K562 (cell line): ENCODE measurements around the gene PRKG2. TPM values are rescaled to one million over a fixed set of nuclear protein-coding genes. Genes with fewer than 3 reads are reported as not detected.

Source experiments
- ATAC-seq: fragments of 200-7000 bp; cut with Tn5 transposase; 3 replicates; pipeline ENCODE4 v1.9.1; 2020; ENCODE audit warnings: moderate library complexity
- BruUV-seq: library from RNA; stranded (reverse); fragments of 400-500 nt; replicated peaks from 2 replicates; lab custom pipeline; 2021; lab: Mats Ljungman, UMichigan
- CTCF ChIA-PET: fragments of 300-600 bp; formaldehyde crosslinking; extraction: SDS; loops from one replicate; lab custom pipeline; 2021; ENCODE audit warnings: low intra/inter-chr PET ratio; lab: Yijun Ruan, JAX
- POLR2A ChIA-PET: fragments of 300-600, 350-650 bp; sonication (Branson Sonifier 250); formaldehyde crosslinking; extraction: SDS; loops from one replicate; lab custom pipeline; 2021; ENCODE audit warnings: antibody characterized with exemption, inconsistent platforms; lab: Yijun Ruan, JAX
- DNase-seq, 4 experiments: peaks; one replicate each; pipeline versions ENCODE4 v3.0.0 to v3.0.0-alpha.2; 2011 to 2018; ENCODE audit warnings: low spot score in 3 of 4, mixed read lengths in 3 of 4; ENCODE audit errors: extremely low read depth in 1 of 4
- FAIRE-seq: peaks from 2 replicates; lab custom pipeline; 2011; peaks lifted over from hg19 to GRCh38; lab: Jason Lieb, UNC
- H2AFZ ChIP-seq: 2 replicates; pipeline ENCODE4 v1.6.0; 2011; ENCODE audit warnings: low read depth, low read length, control low read depth, inconsistent platforms
- H3K27ac ChIP-seq: fragments of 200-600 bp; 3 replicates; pipeline ENCODE4 v1.8.0; 2011; ENCODE audit warnings: low read depth, mild to moderate bottlenecking, control low read depth, inconsistent platforms, low read length, moderate library complexity, mixed read lengths; ENCODE audit errors: extremely low read depth
- H3K27me3 ChIP-seq, 2 experiments: fragments of 300-600 bp in 1 of 2; 2 replicates in 1 of 2; 3 replicates in 1 of 2; pipeline versions ENCODE4 v1.6.0 to v1.8.0; 2011; ENCODE audit warnings: inconsistent platforms in 2 of 2, low read length in 2 of 2, mild to moderate bottlenecking in 1 of 2, mixed read lengths in 1 of 2, moderate library complexity in 1 of 2; ENCODE audit not compliant: control insufficient read depth in 2 of 2, insufficient read depth in 2 of 2
- H3K36me3 ChIP-seq: fragments of 300-600 bp; 3 replicates; pipeline ENCODE4 v1.8.0; 2011; ENCODE audit warnings: mild to moderate bottlenecking, low read length, inconsistent platforms; ENCODE audit not compliant: control insufficient read depth, insufficient read depth
- H3K4me1 ChIP-seq, 2 experiments: fragments of 200-600 bp in 1 of 2; replicated peaks in 1 of 2; 2 replicates in 1 of 2; 3 replicates in 1 of 2; pipeline versions ENCODE4 v1.5.1 to v1.8.0; 2011; ENCODE audit warnings: inconsistent platforms in 2 of 2, low read length in 2 of 2, mild to moderate bottlenecking in 1 of 2, mixed read lengths in 1 of 2, moderate library complexity in 1 of 2; ENCODE audit not compliant: control insufficient read depth in 2 of 2, insufficient read depth in 2 of 2
- H3K4me2 ChIP-seq: 2 replicates; pipeline ENCODE4 v1.6.1; 2011; ENCODE audit warnings: low read length, control low read depth, inconsistent platforms, mixed read lengths; ENCODE audit not compliant: insufficient read depth
- H3K4me3 ChIP-seq: fragments of 200-600 bp; sonication (generic), shearing (Covaris generic); 2 replicates; pipeline ENCODE4 v1.5.1; 2016; ENCODE audit warnings: control low read depth, inconsistent platforms
- H3K79me2 ChIP-seq: fragments of 200-600 bp; 3 replicates; pipeline ENCODE4 v1.8.0; 2011; ENCODE audit warnings: low read length, inconsistent platforms; ENCODE audit not compliant: control insufficient read depth, insufficient read depth
- H3K9ac ChIP-seq, 2 experiments: 2 replicates each; pipeline versions ENCODE4 v1.6.0 to v1.6.1; 2011; ENCODE audit warnings: low read depth in 2 of 2, low read length in 2 of 2, control low read depth in 1 of 2, inconsistent platforms in 1 of 2, mild to moderate bottlenecking in 1 of 2, mixed read lengths in 1 of 2; ENCODE audit not compliant: insufficient read depth in 1 of 2
- H3K9me1 ChIP-seq: one replicate; pipeline ENCODE4 v1.6.0; 2011; ENCODE audit warnings: inconsistent platforms, mild to moderate bottlenecking, low read length, moderate library complexity; ENCODE audit not compliant: control insufficient read depth, insufficient read depth
- H3K9me3 ChIP-seq: replicated peaks from 2 replicates; pipeline ENCODE4 v1.5.1; 2011; ENCODE audit warnings: low read depth, low read length, inconsistent platforms; ENCODE audit not compliant: control insufficient read depth, insufficient read depth
- H4K20me1 ChIP-seq: replicated peaks from 2 replicates; pipeline ENCODE4 v1.6.1; 2011; ENCODE audit warnings: low read length, inconsistent platforms, mixed read lengths; ENCODE audit not compliant: control insufficient read depth, insufficient read depth
- CBFA2T2 ChIP-seq: fragments of 450-650 bp; conservative IDR thresholded peaks from 2 replicates; pipeline ENCODE4 v1.6.1; 2017; ENCODE audit warnings: mild to moderate bottlenecking
- CCAR2 ChIP-seq: fragments of 200-400 bp; formaldehyde crosslinking; IDR thresholded peaks from 2 replicates; pipeline ENCODE4 v1.6.1; 2017; ENCODE audit warnings: mild to moderate bottlenecking, low read depth, low read length
- CREBBP ChIP-seq: IDR thresholded peaks from one replicate; pipeline ENCODE4 v1.6.1; 2012; ENCODE audit warnings: low read depth, mild to moderate bottlenecking, control low read depth, inconsistent platforms, low read length
- DIDO1 ChIP-seq: fragments of 450-650 bp; IDR thresholded peaks from 2 replicates; pipeline ENCODE4 v1.6.1; 2016; ENCODE audit warnings: low read depth, missing biosample characterization, missing genetic modification characterization
- E4F1 ChIP-seq: fragments of 250-450 bp; sonication (Bioruptor Pico); IDR thresholded peaks from 2 replicates; pipeline ENCODE4 v1.5.0; 2021; ENCODE audit warnings: mild to moderate bottlenecking, borderline replicate concordance
- FOXA1 ChIP-seq: fragments of 450-650 bp; IDR thresholded peaks from 2 replicates; pipeline ENCODE4 v1.6.1; 2016; ENCODE audit warnings: mild to moderate bottlenecking, borderline replicate concordance
- HLTF ChIP-seq: fragments of 450-650 bp; IDR thresholded peaks from 2 replicates; pipeline ENCODE4 v1.6.1; 2016
- HNRNPK ChIP-seq: fragments of 200-400 bp; formaldehyde crosslinking; IDR thresholded peaks from one replicate; pipeline ENCODE4 v1.6.1; 2018; ENCODE audit warnings: mild to moderate bottlenecking, low read depth, low read length; ENCODE audit not compliant: poor library complexity, severe bottlenecking
- MCM7 ChIP-seq, 2 experiments: fragments of 450-650 bp; IDR thresholded peaks; 2 replicates each; pipeline ENCODE4 v1.6.1; 2016 to 2018
- RBM25 ChIP-seq: fragments of 200-400 bp; formaldehyde crosslinking; IDR thresholded peaks from 2 replicates; pipeline ENCODE4 v1.6.1; 2018; ENCODE audit warnings: low read length, low read depth, moderate library complexity; ENCODE audit not compliant: severe bottlenecking
- SMAD2 ChIP-seq: fragments of 150-350 bp; IDR thresholded peaks from 2 replicates; pipeline ENCODE4 v1.6.1; 2014; ENCODE audit warnings: low read depth, mild to moderate bottlenecking, low read length
- TCF7L2 ChIP-seq: fragments of 150-350 bp; IDR thresholded peaks from 2 replicates; pipeline ENCODE4 v1.6.1; 2016; ENCODE audit warnings: low read depth, mild to moderate bottlenecking, low read length, moderate library complexity
- ZNF217 ChIP-seq: sonication (generic); formaldehyde crosslinking; IDR thresholded peaks from 2 replicates; pipeline ENCODE4 v1.8.0; 2022; ENCODE audit warnings: mild to moderate bottlenecking, missing genetic modification reagents
- ZNF316 ChIP-seq: fragments of 450-650 bp; IDR thresholded peaks from 2 replicates; pipeline ENCODE4 v1.6.1; 2016
- WGBS: fragments of 100-300 bp; shearing (Covaris generic); methylation state at CpG from one replicate; pipeline ENCODE4 v1.1.6; 2016; ENCODE audit warnings: low coverage, mixed read lengths; ENCODE audit not compliant: insufficient coverage; ENCODE audit errors: missing lambda C conversion rate; 5-methylcytosine and 5-hydroxymethylcytosine counted together
- in situ Hi-C: fragments of 300-500 bp; cut with MboI; formaldehyde crosslinking; loops from 4 replicates; pipeline ENCODE4 v1.15.0; 2018; ENCODE audit warnings: inconsistent platforms, mixed read lengths
- intact Hi-C: fragments of 100-400 bp; cut with micrococcal nuclease; formaldehyde crosslinking; loops from 2 replicates; pipeline ENCODE4 v1.14.2; 2022
- polyA plus RNA-seq, 8 experiments: library from polyadenylated mRNA; depleted of rRNA in 4 of 8; stranded (reverse) in 5 of 8; unstranded in 3 of 8; fragments of >200 nt; fragmentation: Nextera tagmentation in 2 of 8; fragmentation: Illumina TruSeq in 1 of 8; extraction: Ambion mirVana in 2 of 8; extraction: Trizol in 1 of 8; gene quantifications; 2 replicates each; pipeline versions ENCODE4 v1.2.1 to v1.2.3, GENCODE V29; 2011 to 2014; ENCODE audit warnings: inconsistent platforms in 1 of 8, missing spikeins in 1 of 8
- total RNA-seq, 7 experiments: library from RNA; depleted of rRNA in 6 of 7; stranded (reverse); fragments of >200 nt in 6 of 7; fragmentation: Illumina TruSeq in 2 of 7; extraction: Trizol in 2 of 7; gene quantifications; 2 replicates each; pipeline versions ENCODE4 v1.2.1 to v1.2.3, GENCODE V29; 2011 to 2021; ENCODE audit warnings: low replicate concordance in 1 of 7
- TF ChIP-seq, protein P1 (sequence below), 2 experiments: fragments of 250-450 bp in 1 of 2; fragments of 450-650 bp in 1 of 2; sonication (Bioruptor Pico) in 1 of 2; IDR thresholded peaks; 2 replicates each; pipeline versions ENCODE4 v1.6.1 to v1.8.0; 2016 to 2021; ENCODE audit warnings: mild to moderate bottlenecking in 2 of 2, moderate library complexity in 2 of 2, missing compliant biosample characterization in 1 of 2, missing genetic modification characterization in 1 of 2

PRKG2 gene
- total and polyA plus RNA-seq, 9 of the 15 experiments (the other 6 are each of a cell fraction or from before 2014, with no cell fraction given), result 0.01 to 0.68 (median 0.34) TPM

GRCh38 chr4:81204571-81204970 is 10.5 kb downstream of the PRKG2 start:
- CTCF ChIA-PET, result no interaction called here
- no peak overlapping the region for H3K9ac ChIP-seq
- no peaks in the 10 kb centered on the region for H3K9me3 ChIP-seq
- H3K4me1 ChIP-seq, result no peaks in the 10 kb centered on the region
- H3K36me3 ChIP-seq, result no peaks in the 10 kb centered on the region
- POLR2A ChIA-PET, result no interaction called here
- H4K20me1 ChIP-seq, result no peaks in the 10 kb centered on the region
- DNase-seq, result no peak
- 0% methylated on average over 9 of the region's 9 CpGs for WGBS
- H3K27ac ChIP-seq, result no peak overlapping the region
- H3K27me3 ChIP-seq, result no peaks in the 10 kb centered on the region
- FAIRE-seq, result no peak
- H3K9me1 ChIP-seq, result no peaks in the 10 kb centered on the region
- no peak overlapping the region for H3K4me2 ChIP-seq
- no TSS peak for BruUV-seq
- no peak for TF ChIP-seq FOXA1
- TF ChIP-seq CBFA2T2, result no peak
- TF ChIP-seq ZNF316, result no peak
- TF ChIP-seq MCM7 (IDR thresholded peaks at IDR 0.05), result no peak
- no peak for TF ChIP-seq HLTF
- no peak for TF ChIP-seq ZNF217 (CRISPR knock-in tag)
- TF ChIP-seq, protein P1, sequence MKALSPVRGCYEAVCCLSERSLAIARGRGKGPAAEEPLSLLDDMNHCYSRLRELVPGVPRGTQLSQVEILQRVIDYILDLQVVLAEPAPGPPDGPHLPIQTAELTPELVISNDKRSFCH (CRISPR knock-in tag; IDR thresholded peaks at IDR 0.05), result no peak
- TF ChIP-seq, protein P1 (tag; IDR thresholded peaks at IDR 0.05), result no peak
- TF ChIP-seq SMAD2, result no peak
- TF ChIP-seq RBM25, result no peak
- TF ChIP-seq CCAR2, result no peak
- TF ChIP-seq HNRNPK, result no peak
- no peak for TF ChIP-seq TCF7L2
- no peak for TF ChIP-seq CREBBP
- no peak for TF ChIP-seq E4F1 (CRISPR knock-in tag)
- TF ChIP-seq DIDO1 (tag), result no peak
- no peak overlapping the region for H3K4me3 ChIP-seq
- no peak for ATAC-seq
- no peaks in the 10 kb centered on the region for H3K79me2 ChIP-seq
- H2AFZ ChIP-seq, result no peak overlapping the region
- in situ Hi-C loops, result no loop called here
- intact Hi-C loops, result no loop called here
